A204.1 (cell line): Measurements from ENCODE around the gene BRD1.

Source experiments
- FAIRE-seq: peaks from 2 replicates; lab custom pipeline; 2012; peaks lifted over from hg19 to GRCh38; lab: Jason Lieb, UNC

BRD1 gene

DNA sequence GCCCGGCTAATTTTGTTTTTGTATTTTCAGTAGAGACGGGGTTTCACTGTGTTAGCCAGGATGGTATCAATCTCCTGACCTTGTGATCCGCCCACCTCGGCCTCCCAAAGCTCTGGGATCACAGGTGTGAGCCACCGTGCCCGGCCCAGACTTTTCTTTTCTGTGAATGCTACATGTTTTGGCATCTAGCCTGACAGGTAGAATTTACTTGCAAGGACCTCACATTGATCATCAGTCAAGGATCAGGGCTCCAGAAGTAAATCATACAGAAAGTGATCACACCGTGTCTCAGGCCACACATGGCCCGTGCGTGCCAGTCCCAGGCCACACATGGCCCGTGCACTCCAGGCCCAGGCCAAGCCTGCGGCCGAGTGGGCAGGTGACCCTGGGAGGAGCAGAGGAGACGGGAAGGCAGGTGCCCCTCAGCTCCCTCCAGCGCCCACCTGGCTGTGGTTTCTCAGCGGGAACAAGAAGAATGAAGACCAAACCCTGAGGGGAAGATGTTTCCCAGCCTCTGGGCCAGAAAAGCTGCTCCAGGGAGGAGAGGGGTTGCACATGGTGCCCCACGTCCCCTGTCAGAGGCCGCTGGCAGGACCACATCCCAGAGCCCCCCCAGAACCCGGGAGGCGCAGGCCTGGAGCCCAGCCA is 76.2 kb downstream of the BRD1 start:
- no peak for FAIRE-seq

DNA sequence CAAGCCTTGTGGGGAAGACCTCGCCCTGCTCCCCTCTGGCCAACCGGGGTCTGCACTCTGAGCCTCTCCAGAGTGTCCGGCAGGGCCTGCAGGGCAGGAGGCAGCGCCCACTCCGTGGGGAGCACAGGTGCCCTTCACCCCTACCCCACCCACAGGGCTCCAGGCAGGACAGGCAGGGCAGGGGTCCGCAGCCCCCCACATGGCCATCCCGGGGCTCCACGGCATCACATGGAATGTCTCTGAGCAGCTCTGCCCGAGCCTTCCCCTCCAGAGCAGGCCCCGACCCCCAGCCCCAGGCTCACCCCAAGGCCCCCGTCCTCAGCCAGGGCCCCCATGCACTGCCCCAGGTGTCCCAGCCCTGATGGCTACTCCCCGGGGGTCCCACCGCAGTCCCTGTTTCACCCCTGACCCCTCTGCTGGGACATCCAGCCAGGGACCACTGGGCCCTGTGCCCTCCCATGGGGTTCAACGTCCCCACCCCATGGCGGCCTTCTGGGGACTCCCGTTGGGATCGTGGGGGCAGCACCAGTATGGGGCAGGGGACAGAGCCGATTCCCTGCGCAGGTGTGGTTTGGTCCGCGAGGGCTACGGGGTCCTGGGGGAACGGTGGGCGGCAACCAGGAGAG is 77.7 kb downstream of the BRD1 start:
- no peak for FAIRE-seq

DNA sequence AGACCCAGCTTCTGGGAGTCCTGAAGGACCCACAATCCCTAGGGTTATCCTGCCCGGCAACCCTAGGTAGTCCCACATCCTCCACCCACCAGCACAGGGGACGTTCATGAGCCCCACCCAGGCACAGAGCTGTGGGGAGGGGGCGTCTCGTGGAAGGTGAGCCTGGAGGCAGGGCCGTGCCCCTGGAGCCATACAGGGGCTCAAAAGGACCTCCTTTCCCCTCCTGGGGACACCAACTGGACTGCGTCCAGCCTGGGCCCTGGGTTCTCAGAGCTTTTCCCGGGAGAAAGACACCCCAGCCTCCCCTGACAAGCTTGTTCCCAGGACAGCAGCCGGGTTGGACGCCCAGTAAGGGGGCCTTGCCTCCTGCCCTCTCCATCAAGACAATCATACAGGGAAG is 78.4 kb downstream of the BRD1 start:
- no peak for FAIRE-seq

DNA sequence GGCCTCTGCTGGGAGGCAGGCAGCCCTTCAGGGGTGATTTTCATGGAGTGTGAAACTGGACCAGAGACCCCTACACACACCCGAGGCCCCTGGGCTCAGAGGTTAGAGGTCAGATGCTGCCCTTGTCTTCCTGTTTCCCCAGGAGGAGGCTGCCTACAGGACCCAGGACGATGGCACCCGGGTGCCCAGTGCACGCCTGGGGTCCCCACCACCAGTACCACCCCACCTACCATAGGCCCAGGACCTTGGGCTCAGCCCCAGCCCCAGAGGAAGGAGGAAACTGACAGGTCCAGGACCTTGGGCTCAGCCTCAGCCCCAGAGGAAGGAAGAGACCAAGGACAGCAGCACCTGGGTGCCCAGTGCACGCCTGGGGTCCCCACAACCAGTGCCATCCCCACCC is 79.2 kb downstream of the BRD1 start:
- FAIRE-seq, result no peak

DNA sequence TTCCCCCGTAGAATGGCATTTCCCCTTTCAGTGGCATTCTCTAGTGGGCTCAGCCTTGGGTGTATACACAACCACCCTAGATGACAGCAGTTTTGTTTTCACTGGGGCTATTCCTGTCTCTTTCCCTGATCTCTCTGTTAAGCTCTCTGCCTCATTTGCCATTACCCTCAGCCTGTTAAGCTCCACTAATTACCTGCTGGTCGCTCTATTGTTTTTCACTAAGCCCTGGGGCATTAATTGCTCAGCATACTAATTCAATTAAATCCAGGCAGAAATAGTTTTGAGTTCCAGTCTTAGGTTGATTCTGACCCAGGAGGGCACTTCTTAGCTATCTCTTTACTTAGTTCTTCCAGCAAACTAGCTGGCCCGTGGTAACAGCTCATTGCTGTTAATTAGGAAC is 80.0 kb downstream of the BRD1 start:
- FAIRE-seq, result no peak

DNA sequence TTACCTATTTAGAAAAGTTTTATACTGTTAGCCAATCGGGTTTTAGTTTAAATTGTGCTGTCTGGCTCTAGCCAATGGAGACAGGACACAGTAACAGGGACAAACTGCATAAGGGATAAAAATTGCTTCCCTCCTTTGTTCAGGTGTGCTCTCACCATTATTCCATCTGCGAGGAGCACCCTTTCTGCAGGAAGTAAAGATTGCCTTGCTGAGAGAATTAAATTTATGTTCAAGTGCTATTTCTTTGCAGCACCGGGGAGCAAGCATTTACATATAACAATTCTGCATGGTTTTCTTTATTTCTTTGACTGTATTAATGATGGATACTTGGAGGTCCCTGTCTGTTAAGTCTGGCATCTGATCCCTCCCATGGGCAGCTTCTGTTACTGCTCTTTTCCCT is 80.5 kb downstream of the BRD1 start:
- FAIRE-seq, result no peak

DNA sequence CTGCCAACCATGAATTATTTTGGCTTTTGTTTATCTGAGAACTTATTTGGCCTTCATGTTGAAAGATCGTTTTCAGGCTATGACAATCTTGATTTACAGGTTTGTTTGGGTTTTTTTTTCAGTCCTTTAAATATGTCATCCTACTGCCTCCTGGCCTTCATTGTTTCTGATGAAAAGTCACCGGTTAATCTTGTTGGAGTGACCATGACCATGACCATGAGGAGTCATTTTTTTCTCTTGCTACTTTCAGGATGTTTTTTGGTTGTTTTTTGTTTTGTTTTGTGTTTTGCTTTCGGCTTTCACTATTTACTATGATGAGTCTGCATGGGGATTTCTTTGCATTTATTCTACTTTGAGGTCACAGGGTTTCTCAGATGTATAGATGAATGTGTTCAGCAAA is 81.6 kb downstream of the BRD1 start:
- no peak for FAIRE-seq

DNA sequence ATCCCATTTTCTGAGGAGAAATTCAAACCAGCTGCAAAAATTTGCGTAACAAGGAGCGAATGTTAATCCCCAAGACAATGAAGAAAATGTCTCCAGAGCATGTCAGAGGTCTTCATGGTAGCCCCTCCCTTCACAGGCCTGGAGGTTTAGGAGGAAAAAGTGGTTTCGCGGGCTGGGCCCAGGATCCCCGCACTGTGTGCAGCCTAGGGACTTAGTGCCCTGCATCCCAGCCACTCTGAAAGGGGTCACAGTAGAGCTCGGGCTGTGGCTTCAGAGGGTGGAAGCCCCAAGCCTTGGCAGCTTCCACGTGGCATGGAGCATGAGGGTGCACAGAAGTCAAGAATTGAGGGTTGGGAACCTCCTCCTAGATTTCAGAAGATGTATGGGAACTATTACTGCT is 87.4 kb downstream of the BRD1 start:
- no peak for FAIRE-seq

DNA sequence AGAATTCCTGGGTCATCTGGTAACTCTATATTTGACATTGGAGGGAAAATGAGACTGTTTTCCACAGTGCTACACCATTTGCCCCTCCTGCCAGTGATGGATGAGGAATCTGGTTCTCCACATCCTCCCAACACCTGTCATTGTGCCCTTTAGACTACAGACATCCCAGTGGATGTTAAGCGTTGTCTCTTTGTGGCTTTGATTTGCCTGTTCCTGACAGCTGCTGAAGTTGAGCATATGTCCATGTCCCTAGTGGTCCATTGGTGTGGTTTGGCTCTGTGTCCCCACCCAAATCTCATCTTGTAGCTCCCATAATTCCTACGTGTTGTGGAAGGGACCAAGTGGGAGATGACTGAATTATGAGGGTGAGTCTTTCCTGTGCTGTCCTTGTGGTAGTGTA is 88.5 kb downstream of the BRD1 start:
- FAIRE-seq, result no peak

DNA sequence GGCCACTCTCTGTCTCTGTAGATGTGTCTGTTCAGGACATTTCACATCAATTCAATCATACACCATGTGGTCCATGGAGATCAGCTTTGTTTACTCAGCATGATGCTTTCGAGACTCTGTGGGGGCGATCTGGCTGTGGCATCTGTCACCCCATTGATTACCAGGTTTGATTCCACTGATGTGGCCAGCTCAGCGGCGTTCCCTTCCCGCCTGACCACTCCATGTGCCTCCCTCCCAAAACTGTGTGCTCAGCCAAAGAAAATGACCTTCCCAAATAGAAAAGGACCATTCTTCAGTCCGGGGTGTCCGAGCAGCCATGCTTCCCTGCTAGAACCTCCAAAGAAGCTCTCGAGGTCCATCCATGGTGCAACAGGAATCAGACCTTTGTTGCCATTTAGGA is 89.1 kb downstream of the BRD1 start:
- no peak for FAIRE-seq

DNA sequence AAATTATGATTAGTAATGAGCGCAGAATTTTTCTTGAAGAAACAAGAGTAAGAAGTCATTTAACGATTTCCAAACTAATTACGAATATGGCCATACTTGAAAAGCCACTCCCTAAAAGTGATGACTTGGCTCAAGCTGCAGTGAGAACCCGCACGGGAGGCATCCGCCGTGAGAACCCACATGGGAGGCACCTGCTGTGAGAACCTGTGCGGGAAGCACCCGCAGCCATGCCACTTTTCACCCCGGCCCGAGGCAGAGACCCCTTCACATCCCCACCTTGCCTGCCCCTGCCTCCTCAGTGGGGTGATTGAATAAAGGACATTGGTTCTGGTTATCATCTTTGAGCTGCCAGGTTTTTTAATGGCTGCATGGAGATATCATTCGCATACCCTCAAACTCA is 89.7 kb downstream of the BRD1 start:
- FAIRE-seq, result no peak

DNA sequence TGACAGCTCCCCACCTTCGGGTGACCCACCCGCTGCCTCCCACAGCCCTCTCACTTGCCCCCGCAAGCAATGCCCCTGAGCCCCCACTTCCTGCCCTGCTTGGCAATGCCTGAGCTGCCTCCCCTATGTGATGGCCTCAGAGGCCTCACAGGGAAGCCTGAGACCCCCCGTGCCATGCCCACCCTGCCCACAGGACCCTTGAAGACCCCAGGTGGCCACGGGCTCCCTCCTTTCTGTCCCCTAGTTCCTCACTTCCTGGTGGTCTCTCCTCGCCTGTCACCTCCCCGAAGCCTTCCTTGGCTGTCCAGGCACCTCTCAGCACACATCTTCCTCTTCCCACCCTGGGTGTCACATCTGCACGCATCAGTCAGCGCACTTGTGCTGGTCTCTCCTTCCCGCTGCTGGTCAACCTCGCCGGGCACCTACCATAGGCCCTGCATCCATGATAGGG is 90.5 kb downstream of the BRD1 start:
- no peak for FAIRE-seq

DNA sequence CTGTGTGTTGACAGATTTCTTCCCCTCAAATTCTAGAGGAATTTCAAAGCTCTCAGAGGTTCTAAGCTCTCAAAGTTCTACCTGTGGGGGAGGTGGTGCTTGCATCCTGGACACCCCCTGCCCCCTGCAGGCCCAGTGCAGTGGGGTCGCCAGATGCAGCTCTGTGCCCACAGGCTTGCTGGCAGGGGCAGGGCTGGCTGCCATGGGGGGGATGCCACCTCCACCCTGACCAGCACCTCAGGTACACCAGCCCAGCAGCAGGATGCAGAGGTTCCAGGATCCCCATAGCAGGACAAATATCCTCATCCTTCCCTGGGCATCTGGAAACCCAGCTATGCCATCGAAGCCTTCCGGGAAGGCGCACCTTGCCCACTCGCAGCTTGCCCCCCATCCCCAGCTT is 91.1 kb downstream of the BRD1 start:
- no peak for FAIRE-seq

DNA sequence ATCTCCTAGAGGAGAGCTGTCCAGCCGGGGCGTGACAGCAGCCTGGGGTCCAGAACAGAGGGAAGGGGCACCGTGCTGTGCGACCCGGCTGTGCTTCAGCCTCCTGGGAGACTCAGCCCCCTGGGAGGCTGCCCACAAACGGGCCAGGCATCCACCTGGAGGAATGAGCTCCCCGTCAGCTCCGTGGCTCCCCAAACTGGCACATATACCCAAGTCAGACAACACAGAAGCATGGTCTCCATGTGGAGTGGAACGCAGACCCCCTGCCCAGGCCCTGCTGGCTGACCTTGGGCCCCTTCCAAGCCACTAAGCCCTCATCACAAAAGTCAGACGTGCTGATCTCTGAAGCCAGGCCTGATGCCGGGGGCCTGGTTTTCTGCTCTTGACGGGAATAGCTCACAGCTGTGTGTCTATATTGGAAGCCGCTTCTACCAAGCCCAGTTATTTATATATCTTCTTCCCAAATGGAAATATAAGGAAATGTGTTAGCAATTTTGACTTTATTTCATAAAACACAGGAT is 91.7 kb downstream of the BRD1 start:
- no peak for FAIRE-seq

DNA sequence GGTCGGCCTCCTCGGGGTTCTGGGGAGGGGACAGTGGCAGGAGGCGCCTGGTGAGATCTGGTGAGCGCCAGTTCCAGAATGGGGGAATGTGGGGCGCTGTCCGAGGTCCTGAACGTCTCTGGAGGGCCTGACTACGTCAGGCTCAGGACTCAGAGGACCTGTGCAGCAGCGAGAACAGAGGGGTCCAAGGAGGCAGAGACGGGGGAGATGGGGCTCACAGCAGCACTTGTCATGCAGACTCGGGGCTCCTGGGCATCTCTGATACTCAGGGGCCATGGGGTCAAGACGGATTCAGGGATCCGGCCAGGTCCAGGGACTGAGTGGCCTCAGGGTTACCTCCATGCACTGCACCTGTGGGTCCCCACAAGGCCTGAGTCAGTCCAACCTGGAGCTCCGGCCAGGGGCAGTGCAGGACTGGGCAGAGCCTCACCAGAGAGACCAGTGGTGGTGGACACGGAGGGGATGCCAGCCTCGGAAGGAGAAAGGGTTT is 92.2 kb downstream of the BRD1 start:
- FAIRE-seq, result no peak

DNA sequence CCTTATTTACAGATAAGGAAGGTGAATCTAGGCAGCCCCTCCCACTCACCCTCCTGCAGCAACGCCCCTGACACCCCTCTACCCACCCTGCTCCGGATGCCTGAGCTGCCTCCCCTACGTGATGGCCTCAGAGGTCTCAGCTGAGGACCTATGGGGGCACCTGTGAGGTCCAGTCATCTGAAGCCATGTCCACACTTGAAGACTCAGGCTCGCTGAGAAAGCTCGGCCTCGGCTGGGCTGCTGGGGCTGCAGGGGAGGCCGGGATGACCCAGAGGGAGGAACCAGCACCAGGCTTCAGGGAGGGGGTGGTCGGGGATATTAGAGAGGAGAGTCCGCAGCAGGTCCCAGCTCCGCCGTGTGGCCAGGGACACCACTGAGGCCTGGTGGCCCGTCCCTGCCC is 92.8 kb downstream of the BRD1 start:
- FAIRE-seq, result no peak

DNA sequence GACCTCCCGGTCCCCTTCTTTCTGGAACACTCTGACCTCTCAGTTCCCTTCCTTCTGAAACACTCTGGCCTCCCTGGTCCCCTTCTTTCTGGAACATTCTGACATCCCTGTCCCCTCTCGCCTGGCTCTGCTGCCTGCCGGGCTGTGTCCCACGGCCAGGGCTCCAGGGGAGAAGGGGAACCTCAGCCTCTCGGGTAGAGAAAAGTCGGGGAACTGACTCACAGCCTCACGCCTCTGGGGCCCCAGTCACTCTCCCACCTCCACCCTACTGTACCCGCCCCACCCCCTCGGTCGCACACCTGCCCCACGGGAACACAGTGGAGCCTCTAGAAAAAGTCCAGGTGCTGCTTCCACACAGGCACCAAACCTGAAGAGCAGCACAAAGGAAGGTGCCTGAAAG is 93.3 kb downstream of the BRD1 start:
- FAIRE-seq, result no peak

DNA sequence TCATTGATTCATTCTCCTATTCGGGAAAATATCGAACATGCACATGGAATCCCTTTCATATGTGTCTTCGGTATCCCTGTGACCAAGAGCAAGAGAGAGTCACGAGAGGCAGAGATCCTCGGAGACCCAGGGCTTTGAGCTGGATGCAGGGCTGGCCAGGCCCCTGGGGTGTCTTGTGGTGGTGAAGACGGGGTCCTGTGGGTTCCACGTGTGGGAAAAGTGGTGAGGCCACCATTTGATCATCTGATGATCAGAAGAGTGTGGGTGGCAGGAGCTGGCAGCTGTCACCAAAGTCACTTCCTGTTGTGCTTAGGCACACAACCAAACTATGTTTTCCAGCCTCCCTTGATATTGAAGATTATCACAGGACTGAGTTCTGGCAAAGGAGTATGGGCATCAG is 94.0 kb downstream of the BRD1 start:
- no peak for FAIRE-seq

DNA sequence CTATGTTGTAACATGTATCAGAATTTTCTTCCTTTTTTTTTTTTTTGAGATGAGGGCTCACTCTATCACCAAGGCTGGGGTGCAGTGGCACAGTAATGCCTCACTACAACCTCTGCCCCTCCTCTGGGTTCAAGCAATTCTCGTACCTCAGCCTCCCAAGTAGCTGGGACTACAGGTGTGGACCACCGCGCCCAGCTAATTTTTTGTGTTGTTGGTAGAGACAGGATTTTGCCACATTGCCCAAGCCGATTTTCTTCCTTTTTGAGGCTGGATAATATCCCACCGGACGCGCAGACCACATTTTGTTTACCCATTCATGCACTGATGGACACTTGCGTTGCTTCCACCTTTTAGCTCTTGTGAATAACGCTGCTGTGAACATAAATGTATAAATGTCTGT is 97.0 kb downstream of the BRD1 start:
- FAIRE-seq, result no peak

DNA sequence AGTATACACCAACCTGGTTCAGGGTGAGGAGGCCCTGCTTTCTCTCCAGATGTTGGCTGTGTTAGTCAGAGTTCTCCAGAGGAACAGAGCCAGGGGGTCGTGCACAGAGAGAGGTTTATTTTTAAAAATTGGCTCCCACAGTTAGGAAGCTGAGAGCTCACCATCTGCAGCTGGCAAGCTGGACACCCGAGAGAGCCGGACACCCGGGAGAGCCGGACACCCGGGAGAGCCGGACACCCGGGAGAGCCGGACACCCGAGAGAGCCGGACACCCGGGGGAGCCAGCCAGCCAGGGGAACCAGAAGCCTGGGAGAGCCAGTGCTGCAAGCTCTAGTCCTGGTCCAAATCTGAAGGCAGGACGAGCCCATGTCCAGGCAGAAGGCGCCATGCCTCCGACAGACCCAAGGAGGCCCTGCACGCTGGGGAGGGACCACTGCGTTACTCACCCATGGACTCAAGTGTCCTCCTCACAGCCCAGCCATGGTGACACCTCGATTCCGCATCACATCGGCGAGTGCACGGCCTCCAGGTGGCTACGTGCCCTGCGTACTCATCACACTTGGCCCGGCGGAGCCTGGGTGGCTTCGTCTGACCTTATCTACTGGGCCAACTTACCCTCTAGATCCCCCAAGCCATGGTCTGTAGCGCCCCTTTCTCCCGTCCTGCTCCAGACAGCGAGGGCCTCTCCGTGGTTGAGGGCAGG is 99.0 kb downstream of the BRD1 start:
- no peak for FAIRE-seq

DNA sequence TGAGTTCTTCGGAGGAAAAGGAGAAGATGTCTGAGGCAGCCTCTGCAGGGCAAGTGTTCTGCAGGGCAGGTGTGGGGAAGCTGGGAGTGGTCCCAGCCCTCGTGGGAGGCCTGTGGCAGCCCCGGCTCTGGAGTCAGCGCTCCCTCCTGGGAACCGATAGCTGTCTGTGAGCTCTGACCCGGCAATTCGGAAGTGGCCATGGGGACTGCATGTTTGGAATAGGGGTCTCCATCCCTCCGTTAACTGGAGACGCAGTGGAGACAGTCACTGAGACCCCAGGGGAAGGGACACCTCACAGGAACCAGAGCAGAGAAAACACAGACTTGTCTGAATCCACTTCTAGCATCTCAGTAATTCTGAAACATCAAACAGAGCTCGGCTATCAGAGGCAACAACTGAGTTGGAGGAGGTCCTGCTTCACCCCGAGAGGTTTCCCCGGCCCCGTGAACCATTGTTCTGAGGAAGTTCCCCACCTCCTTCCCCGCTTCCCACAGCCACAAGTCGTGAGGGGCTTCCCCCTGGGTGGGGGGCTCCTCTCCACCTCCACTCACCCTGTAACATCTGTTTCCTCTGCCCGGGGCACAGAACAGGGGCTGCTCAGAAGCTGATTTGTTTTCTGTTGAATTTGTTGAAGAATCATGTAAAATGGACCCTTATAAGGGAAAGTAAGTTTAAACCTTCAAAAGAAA is 99.6 kb downstream of the BRD1 start:
- no peak for FAIRE-seq

DNA sequence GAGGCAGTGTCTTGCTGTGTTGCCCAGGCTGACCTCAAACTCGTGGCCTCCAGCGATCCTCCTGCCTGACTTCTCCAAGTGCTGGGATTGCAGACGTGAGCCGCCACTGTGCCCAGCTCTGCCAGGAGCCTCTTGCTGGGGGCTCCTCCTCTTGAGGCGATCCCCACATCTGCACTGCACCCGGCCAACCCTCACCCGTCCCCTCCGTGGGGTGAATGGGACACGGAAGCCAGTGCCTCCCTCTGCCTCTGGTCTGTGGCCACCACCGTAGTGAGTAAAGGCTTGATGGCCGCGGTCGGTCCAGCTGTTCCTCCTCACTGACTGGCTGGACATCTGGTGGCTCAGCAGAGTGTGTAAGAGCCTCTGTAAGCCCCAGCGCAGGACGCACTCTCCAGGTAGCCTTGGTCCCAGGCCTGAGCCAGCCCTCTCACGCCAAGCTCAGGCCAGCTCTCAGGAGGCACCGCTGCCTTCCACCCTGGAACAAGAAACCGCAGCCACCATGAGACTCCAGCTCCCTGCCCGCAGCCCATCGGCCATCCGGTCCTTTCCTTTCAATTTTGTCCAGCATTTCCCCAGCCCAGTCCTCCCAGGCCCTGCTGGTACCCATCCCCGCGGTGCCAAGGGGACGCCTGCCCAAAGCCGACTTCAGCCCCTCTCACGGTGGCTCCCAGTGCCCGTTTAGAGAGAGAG is 100.3 kb downstream of the BRD1 start:
- no peak for FAIRE-seq
